ENCODE data around the gene CMTM3.

CMTM3 gene

DNA sequence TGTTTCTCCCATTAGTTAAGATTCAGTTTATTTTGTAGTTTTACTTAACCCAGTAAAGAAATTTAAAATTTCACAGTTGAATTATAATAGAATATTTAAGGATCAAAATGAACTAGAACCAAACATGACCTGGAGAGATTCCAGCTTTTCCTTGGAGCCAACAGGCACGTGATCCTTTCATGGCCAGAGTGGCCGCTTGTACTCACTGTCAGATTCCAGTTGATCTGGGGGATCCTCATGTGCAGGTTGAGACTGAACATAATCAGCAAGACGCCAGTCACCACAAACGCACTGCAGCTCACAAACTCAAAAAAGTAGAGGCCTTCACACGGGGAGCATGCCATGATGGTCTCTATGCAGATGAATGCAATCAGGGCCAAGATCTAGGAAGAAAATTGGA, 31.7 kb downstream of the CMTM3 start:
- H3K4me3 ChIP-seq (ENCODE audit: low read depth, low read length), result no peak overlapping the region
- TF ChIP-seq ZNF366 (tag by site-specific recombination; conservative IDR thresholded peaks at IDR 0.05) (no peak), KLF9 (tag by site-specific recombination; IDR thresholded peaks at IDR 0.05; ENCODE audit: low read depth) (no peak), ZFP41 (tag by site-specific recombination; IDR thresholded peaks at IDR 0.05; ENCODE audit: borderline replicate concordance) (no peak), ZFHX2 (tag by site-specific recombination; conservative IDR thresholded peaks at IDR 0.05) (no peak), ZNF2 (tag by site-specific recombination; IDR thresholded peaks at IDR 0.05) (no peak), MZF1 (tag by site-specific recombination; IDR thresholded peaks at IDR 0.05; ENCODE audit: borderline replicate concordance) (no peak), ZNF670 (tag by site-specific recombination; IDR thresholded peaks at IDR 0.05; ENCODE audit: low read depth) (no peak), ZNF10 (tag by site-specific recombination; IDR thresholded peaks at IDR 0.05) (no peak)
- POLR2A ChIA-PET, result no interaction called here
- CTCF ChIA-PET, result interaction anchor here (1.0 to 6.2 kb wide), 2 partner anchors 15 to 28 kb away, joined by 3 to 32 read pairs; no protein-coding TSS in a partner anchor
- no peaks in the 10 kb centered on the region for H3K9me3 ChIP-seq (ENCODE audit: control insufficient read depth, insufficient read depth, low read depth, low read length)
- no peak overlapping the region for H3K27ac ChIP-seq (ENCODE audit: extremely low read depth, low read depth, low read length)
- H3K4me1 ChIP-seq (ENCODE audit: control insufficient read depth, insufficient read depth, low read length), result peaks cover 3% of the 10 kb centered on the region; the same call in 1 of the 2 replicates
- peaks cover 0 to 26% of the 10 kb centered on the region in 2 experiments; a peak in 2 of 3 replicates for H3K36me3 ChIP-seq (ENCODE audit: control insufficient read depth in 2 of 2, insufficient read depth in 1 of 2, low read length in 2 of 2)

GRCh38 chr16:66637806-66638205, 33.3 kb downstream of the CMTM3 start:
- Histone ChIP-seq H3K27ac (ENCODE audit: extremely low read depth, low read depth, low read length) (no peak overlapping the region), H3K36me3 (ENCODE audit: control insufficient read depth in 2 of 2, insufficient read depth in 1 of 2, low read length in 2 of 2) (peaks cover 0 to 20% of the 10 kb centered on the region in 2 experiments; a peak in 2 of 3 replicates), H3K4me3 (ENCODE audit: low read depth, low read length) (no peak overlapping the region), H3K9me3 (ENCODE audit: control insufficient read depth, insufficient read depth, low read depth, low read length) (no peaks in the 10 kb centered on the region), H3K4me1 (ENCODE audit: control insufficient read depth, insufficient read depth, low read length) (peaks cover 3% of the 10 kb centered on the region; the same call in 1 of the 2 replicates)
- CTCF ChIA-PET, result interaction anchor here (1.5 to 6.2 kb wide), 2 partner anchors 13 to 29 kb away, joined by 5 to 32 read pairs; no protein-coding TSS in a partner anchor
- POLR2A ChIA-PET, result no interaction called here
- TF ChIP-seq ZNF280C (tag by site-specific recombination; IDR thresholded peaks at IDR 0.05), result no peak
- no peak for TF ChIP-seq ZNF555 (tag by site-specific recombination; conservative IDR thresholded peaks at IDR 0.05)
- no peak for TF ChIP-seq ZNF544 (tag by site-specific recombination; IDR thresholded peaks at IDR 0.05)
- TF ChIP-seq BCL11B (tag by site-specific recombination; IDR thresholded peaks at IDR 0.05; ENCODE audit: low read depth), result no peak
- TF ChIP-seq, protein P1, sequence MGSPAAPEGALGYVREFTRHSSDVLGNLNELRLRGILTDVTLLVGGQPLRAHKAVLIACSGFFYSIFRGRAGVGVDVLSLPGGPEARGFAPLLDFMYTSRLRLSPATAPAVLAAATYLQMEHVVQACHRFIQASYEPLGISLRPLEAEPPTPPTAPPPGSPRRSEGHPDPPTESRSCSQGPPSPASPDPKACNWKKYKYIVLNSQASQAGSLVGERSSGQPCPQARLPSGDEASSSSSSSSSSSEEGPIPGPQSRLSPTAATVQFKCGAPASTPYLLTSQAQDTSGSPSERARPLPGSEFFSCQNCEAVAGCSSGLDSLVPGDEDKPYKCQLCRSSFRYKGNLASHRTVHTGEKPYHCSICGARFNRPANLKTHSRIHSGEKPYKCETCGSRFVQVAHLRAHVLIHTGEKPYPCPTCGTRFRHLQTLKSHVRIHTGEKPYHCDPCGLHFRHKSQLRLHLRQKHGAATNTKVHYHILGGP (tag by site-specific recombination; IDR thresholded peaks at IDR 0.05), result no peak
- TF ChIP-seq ZSCAN30 (tag by site-specific recombination; IDR thresholded peaks at IDR 0.05), result no peak
- no peak for TF ChIP-seq ZNF23 (tag by site-specific recombination; IDR thresholded peaks at IDR 0.05; ENCODE audit: borderline replicate concordance)
- TF ChIP-seq OVOL3 (tag by site-specific recombination; IDR thresholded peaks at IDR 0.05), result no peak
- TF ChIP-seq, protein P2, sequence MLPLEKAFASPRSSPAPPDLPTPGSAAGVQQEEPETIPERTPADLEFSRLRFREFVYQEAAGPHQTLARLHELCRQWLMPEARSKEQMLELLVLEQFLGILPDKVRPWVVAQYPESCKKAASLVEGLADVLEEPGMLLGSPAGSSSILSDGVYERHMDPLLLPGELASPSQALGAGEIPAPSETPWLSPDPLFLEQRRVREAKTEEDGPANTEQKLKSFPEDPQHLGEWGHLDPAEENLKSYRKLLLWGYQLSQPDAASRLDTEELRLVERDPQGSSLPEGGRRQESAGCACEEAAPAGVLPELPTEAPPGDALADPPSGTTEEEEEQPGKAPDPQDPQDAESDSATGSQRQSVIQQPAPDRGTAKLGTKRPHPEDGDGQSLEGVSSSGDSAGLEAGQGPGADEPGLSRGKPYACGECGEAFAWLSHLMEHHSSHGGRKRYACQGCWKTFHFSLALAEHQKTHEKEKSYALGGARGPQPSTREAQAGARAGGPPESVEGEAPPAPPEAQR (tag by site-specific recombination; IDR thresholded peaks at IDR 0.05), result no peak
- TF ChIP-seq ZBTB49 (tag by site-specific recombination; IDR thresholded peaks at IDR 0.05; ENCODE audit: low read depth), result no peak

Measured in HEK293 (cell line).